Panc1 (cell line): Measurements from ENCODE around the gene ZNF653. TPM values are rescaled to one million over a fixed set of nuclear protein-coding genes. Genes with fewer than 3 reads are reported as not detected.
"Not testable (repeated sequence)": the region's sequence is repeated elsewhere in the genome, so short reads cannot be mapped to it uniquely, and the experiment has no call there.

Experiments
- ATAC-seq: fragments of 200-7000 bp; cut with Tn5 transposase; 2 replicates; pipeline ENCODE4 v1.9.1; 2020; ENCODE audit warnings: mild to moderate bottlenecking, moderate library complexity
- BruUV-seq: library from RNA; stranded (reverse); fragments of 400-500 nt; replicated peaks from 2 replicates; lab custom pipeline; 2021; lab: Mats Ljungman, UMichigan
- CTCF ChIA-PET: fragments of 300-600 bp; sonication (Branson Sonifier 250); formaldehyde crosslinking; loops from one replicate; lab custom pipeline; 2022; ENCODE audit warnings: antibody characterized with exemption; lab: Charles Lee
- POLR2A ChIA-PET: fragments of 300-600 bp; sonication (Branson Sonifier 250); formaldehyde crosslinking; loops from one replicate; lab custom pipeline; 2022; ENCODE audit warnings: antibody characterized with exemption; lab: Charles Lee
- DNase-seq: peaks from one replicate; pipeline ENCODE4 v3.0.0-alpha.2; 2010; ENCODE audit warnings: low read depth, low spot score
- H3K27ac ChIP-seq: 2 replicates; pipeline ENCODE4 v1.5.1; 2011; ENCODE audit warnings: mild to moderate bottlenecking, low read length, inconsistent platforms
- H3K27me3 ChIP-seq: fragments of 200-500 bp; sonication (Bioruptor generic); 2 replicates; pipeline ENCODE4 v1.6.0; 2014; ENCODE audit warnings: low read length, inconsistent platforms; ENCODE audit not compliant: control insufficient read depth, insufficient read depth
- H3K36me3 ChIP-seq: fragments of 200-500 bp; sonication (Bioruptor generic); 2 replicates; pipeline ENCODE4 v1.5.1; 2014; ENCODE audit warnings: inconsistent platforms, mild to moderate bottlenecking, low read length, moderate library complexity; ENCODE audit not compliant: control insufficient read depth, insufficient read depth
- H3K4me1 ChIP-seq: 2 replicates; pipeline ENCODE4 v1.5.1; 2011; ENCODE audit warnings: inconsistent platforms, mild to moderate bottlenecking, low read length, moderate library complexity; ENCODE audit not compliant: control insufficient read depth, insufficient read depth
- H3K4me3 ChIP-seq, 2 experiments: 2 replicates each; pipeline ENCODE4 v1.5.1; 2011 to 2012; ENCODE audit warnings: low read depth in 2 of 2, low read length in 2 of 2, mild to moderate bottlenecking in 2 of 2, inconsistent platforms in 1 of 2, moderate library complexity in 1 of 2
- H3K9me3 ChIP-seq: fragments of 200-500 bp; sonication (Bioruptor generic); 2 replicates; pipeline ENCODE4 v1.5.1; 2014; ENCODE audit warnings: low read depth, mild to moderate bottlenecking, inconsistent platforms, low read length, moderate library complexity; ENCODE audit not compliant: control insufficient read depth, insufficient read depth
- CTCF ChIP-seq: fragments of 450-650 bp; IDR thresholded peaks from 2 replicates; pipeline ENCODE4 v1.5.1; 2017; ENCODE audit warnings: mild to moderate bottlenecking
- POLR2AphosphoS5 ChIP-seq: IDR thresholded peaks from 2 replicates; pipeline ENCODE4 v1.6.1; 2012; ENCODE audit warnings: mild to moderate bottlenecking, low read depth, low read length, moderate library complexity
- REST ChIP-seq, 2 experiments: IDR thresholded peaks; 2 replicates each; pipeline ENCODE4 v1.6.1; 2011 to 2012; ENCODE audit warnings: low read depth in 2 of 2, control low read depth in 1 of 2, low read length in 1 of 2, mild to moderate bottlenecking in 1 of 2, moderate library complexity in 1 of 2; ENCODE audit not compliant: insufficient read depth in 1 of 2
- SIN3A ChIP-seq: IDR thresholded peaks from 2 replicates; pipeline ENCODE4 v1.6.1; 2012; ENCODE audit warnings: low read depth, mild to moderate bottlenecking, low read length, moderate library complexity, borderline replicate concordance; ENCODE audit not compliant: insufficient read depth
- TCF7L2 ChIP-seq: IDR thresholded peaks from 2 replicates; pipeline ENCODE4 v1.6.1; 2011; ENCODE audit warnings: mild to moderate bottlenecking, low read depth, low read length, inconsistent platforms
- in situ Hi-C: cut with HindIII; loops from 2 replicates; pipeline ENCODE4 v1.10.0; 2016; ENCODE audit warnings: low sequenced_read_pairs, low pct_unique_long_range_greater_than_20kb
- intact Hi-C: fragments of 100-400 bp; cut with micrococcal nuclease; formaldehyde crosslinking; loops from one replicate; pipeline ENCODE4 v1.10.0; 2022; ENCODE audit not compliant: unreplicated experiment
- total RNA-seq: library from RNA; stranded (reverse); gene quantifications from one replicate; pipeline ENCODE4 v1.2.1, GENCODE V29; 2021; ENCODE audit not compliant: unreplicated experiment

ZNF653 gene
- total RNA-seq, 1 experiment from 2014 or later, result 10.4 TPM

GRCh38 chr19:11473725-11474124, 31.9 kb downstream of the ZNF653 start:
- no TSS peak for BruUV-seq
- no peak for ATAC-seq
- Histone ChIP-seq H3K27me3 (no peaks in the 10 kb centered on the region), H3K36me3 (no peaks in the 10 kb centered on the region), H3K27ac (no peak overlapping the region), H3K9me3 (no peaks in the 10 kb centered on the region), H3K4me1 (no peaks in the 10 kb centered on the region), H3K4me3 (no peak overlapping the region)
- ChIA-PET CTCF (interaction anchor here (0.6 kb wide), 1 partner anchor 97 kb away, joined by 6 read pairs; no protein-coding TSS in a partner anchor), POLR2A (no interaction called here)
- DNase-seq, result no peak
- intact Hi-C loops, result no loop called here
- TF ChIP-seq CTCF, result no peak
- no peak for TF ChIP-seq POLR2AphosphoS5
- TF ChIP-seq SIN3A, result no peak
- TF ChIP-seq REST (IDR thresholded peaks at IDR 0.05; ENCODE audit: insufficient read depth in 1 of 2, low read depth in 2 of 2, low read length in 1 of 2), result no peak
- no peak for TF ChIP-seq TCF7L2
- in situ Hi-C loops, result no loop called here

DNA sequence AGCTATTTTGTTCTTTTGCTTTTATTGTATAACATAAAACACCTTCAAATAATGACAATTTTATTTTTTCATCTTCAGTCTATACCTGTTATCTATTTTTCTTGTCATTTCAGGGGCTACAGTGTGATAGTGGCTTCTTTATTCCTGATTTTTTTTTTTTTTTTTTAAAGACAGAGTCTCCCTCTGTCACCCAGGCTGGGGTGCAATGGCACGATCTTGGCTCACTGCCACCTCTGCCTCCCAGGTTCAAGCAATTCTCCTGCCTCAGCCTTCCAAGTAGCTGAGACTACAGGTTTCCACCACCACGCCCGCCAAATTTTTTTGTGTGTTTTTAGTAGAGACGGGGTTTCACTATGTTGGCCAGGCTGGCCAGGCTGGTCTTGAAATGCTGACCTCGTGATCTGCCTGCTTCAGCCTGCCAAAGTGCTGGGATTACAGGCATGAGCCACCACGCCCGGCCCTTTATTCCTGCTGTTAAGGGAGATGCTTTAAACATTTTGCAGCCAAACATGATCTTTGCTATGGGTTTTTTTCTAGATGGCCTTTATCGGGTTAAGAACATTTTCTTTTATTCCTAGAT, 37.3 kb downstream of the ZNF653 start:
- CTCF ChIA-PET, in situ Hi-C loops, intact Hi-C loops, H3K9me3 ChIP-seq, H3K36me3 ChIP-seq, H3K4me3 ChIP-seq, H3K4me1 ChIP-seq, DNase-seq, ATAC-seq, H3K27ac ChIP-seq, H3K27me3 ChIP-seq, BruUV-seq: not testable (repeated sequence)
- POLR2A ChIA-PET, result interaction anchor here (0.7 kb wide), 1 partner anchor 20 kb away, joined by 4 read pairs; no protein-coding TSS in a partner anchor

- H3K9me3 ChIP-seq, result no peaks in the 10 kb centered on the region
- POLR2A ChIA-PET, result no interaction called here
- intact Hi-C loops, result no loop called here
- H3K27ac ChIP-seq, result no peak overlapping the region
- no peak overlapping the region for H3K4me3 ChIP-seq
- H3K36me3 ChIP-seq, result no peaks in the 10 kb centered on the region
- CTCF ChIA-PET, result no interaction called here
- BruUV-seq, result no TSS peak
- DNase-seq (no peak), ATAC-seq (no peak)
- H3K4me1 ChIP-seq, result no peaks in the 10 kb centered on the region
- H3K27me3 ChIP-seq, result no peaks in the 10 kb centered on the region
- in situ Hi-C loops, result no loop called here
- TF ChIP-seq POLR2AphosphoS5 (no peak), REST (IDR thresholded peaks at IDR 0.05; ENCODE audit: insufficient read depth in 1 of 2, low read depth in 2 of 2, low read length in 1 of 2) (no peak), CTCF (no peak), TCF7L2 (no peak), SIN3A (no peak)
Observed at GRCh38 chr19:11465600-11465999, 40.0 kb downstream of the ZNF653 start.
